ENCODE results near the gene PRDX5.

- TF ChIP-seq CTCF (IDR thresholded peaks at IDR 0.05; ENCODE audit: low read length) (no peak), EZH2 (IDR thresholded peaks at IDR 0.05; ENCODE audit: borderline replicate concordance, low read length) (no peak)
Measured at GRCh38 chr11:64367931-64368672, 50.2 kb downstream of the PRDX5 start.

Data from OCI-LY1 (cell line).